ENCODE data around the gene THOC6.
"Not testable (repeated sequence)": the region's sequence is repeated elsewhere in the genome, so short reads cannot be mapped to it uniquely, and the experiment has no call there.

- not testable (repeated sequence) for TF ChIP-seq CTCF (IDR thresholded peaks at IDR 0.05); EZH2 (IDR thresholded peaks at IDR 0.05; ENCODE audit: borderline replicate concordance, insufficient read depth, low read depth, low read length, poor library complexity, severe bottlenecking)
Observed at GRCh38 chr16:3053330-3053710, 29.5 kb downstream of the THOC6 start.

All from B cell (primary cell).